GM10248 (cell line): ENCODE data around the gene CYTH2.

Experiments
- CTCF ChIA-PET: fragments of 300-600 bp; sonication (Branson Sonifier 250); formaldehyde crosslinking; extraction: SDS; loops from one replicate; lab custom pipeline; 2021; ENCODE audit warnings: antibody characterized with exemption; lab: Yijun Ruan, JAX
- POLR2A ChIA-PET: fragments of 350-650 bp; sonication (Branson Sonifier 250); formaldehyde crosslinking; extraction: SDS; loops from one replicate; lab custom pipeline; 2020; ENCODE audit warnings: antibody characterized with exemption; lab: Yijun Ruan, JAX
- DNase-seq: peaks from one replicate; pipeline ENCODE4 v3.0.0; 2012; ENCODE audit errors: extremely low spot score
- TF ChIP-seq, protein P1 (sequence below): IDR thresholded peaks from 2 replicates; pipeline ENCODE4 v1.5.1; 2012; ENCODE audit warnings: mild to moderate bottlenecking, low read depth; ENCODE audit errors: extremely low read depth, missing control alignments, control extremely low read depth

Gene CYTH2

DNA sequence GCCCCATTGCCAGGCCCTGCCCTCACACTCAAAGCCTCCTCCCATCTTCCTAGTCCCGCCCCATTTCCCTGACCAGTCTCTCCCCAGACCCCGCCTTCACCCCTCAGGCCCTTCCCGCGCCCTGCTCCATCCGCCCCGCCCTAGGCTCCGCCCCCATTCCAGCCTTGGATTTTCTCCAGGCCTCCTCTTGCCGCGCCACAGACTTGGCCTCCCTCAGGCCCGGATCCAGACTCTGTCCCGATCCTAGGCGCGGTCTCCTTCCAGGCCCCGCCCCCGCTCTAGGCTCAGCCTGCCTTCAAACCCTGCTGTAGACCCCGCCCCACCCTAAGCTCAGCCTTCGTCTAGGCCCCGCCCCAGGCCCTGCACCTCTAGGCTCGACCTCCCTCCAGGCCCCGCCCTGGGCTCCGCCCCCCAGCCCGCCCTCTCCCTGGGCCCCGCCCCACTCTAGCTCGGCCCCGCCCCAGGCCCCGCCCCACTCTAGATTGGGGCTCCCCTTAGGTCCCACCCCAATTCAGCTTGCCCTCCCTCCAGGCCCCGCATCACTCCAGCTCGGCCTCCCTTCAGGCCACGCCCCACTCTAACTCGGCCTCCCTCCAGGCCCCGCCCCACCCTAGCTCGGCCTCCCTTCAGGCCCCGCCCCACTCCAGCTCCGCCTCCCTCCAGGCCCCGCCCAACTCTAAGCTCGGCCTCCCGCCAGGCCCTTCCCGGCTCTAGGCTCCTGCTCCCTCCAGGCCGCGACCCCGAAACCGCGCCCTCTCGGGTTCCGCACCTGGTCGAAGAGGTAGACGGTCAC, 24.0 kb downstream of the CYTH2 start:
- peak; percentile 95 for DNase-seq
- TF ChIP-seq, protein P1, sequence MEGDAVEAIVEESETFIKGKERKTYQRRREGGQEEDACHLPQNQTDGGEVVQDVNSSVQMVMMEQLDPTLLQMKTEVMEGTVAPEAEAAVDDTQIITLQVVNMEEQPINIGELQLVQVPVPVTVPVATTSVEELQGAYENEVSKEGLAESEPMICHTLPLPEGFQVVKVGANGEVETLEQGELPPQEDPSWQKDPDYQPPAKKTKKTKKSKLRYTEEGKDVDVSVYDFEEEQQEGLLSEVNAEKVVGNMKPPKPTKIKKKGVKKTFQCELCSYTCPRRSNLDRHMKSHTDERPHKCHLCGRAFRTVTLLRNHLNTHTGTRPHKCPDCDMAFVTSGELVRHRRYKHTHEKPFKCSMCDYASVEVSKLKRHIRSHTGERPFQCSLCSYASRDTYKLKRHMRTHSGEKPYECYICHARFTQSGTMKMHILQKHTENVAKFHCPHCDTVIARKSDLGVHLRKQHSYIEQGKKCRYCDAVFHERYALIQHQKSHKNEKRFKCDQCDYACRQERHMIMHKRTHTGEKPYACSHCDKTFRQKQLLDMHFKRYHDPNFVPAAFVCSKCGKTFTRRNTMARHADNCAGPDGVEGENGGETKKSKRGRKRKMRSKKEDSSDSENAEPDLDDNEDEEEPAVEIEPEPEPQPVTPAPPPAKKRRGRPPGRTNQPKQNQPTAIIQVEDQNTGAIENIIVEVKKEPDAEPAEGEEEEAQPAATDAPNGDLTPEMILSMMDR = no peak
- ChIA-PET CTCF (interaction anchor here (0.7 to 1.6 kb wide), 7 partner anchors 9 to 173 kb away, joined by 3 to 6 read pairs (median 4); partner anchors contain the start of genes SYNGR4 and TMEM143), POLR2A (interaction anchor here (0.5 to 1.6 kb wide), 6 partner anchors 23 to 1208 kb away, joined by 3 to 8 read pairs (median 3); partner anchors contain the start of genes RPL18, SPHK2, SYNGR4 and TMEM143)

DNA sequence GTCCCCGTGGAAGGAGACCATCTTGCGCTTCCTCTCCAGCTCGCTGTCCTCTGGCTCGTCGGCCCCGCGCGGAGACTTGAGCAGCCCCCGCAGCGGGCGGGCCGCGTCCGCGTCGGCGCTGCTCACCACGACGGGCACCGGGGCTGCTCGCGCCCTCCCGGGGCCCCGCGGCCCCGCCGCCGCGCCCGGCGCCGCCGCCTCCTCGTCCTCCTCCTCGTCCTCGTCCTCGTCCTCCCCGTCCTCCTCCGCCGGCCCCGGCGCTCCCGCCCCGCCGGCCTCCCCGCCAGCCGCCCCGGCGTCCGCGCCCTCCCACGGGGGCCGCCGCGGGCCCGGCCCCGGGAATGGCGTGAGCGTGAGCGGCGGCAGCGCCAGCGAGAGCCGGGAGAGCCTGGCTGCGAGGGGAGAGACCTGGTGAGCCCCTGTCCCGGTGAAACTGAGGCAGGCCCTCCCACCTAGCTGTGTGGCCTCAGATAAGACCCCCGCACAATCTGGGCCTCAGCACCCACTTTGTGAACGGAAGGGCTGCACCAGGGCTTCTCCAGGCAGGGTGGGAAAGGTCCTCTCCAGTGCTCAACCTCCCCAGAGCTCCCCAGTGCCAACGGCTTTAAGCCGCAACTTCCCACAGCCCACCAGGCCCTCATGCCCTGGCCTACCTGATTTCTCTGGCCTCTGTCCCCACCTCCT, 24.7 kb downstream of the CYTH2 start:
- POLR2A ChIA-PET = interaction anchor here (0.5 to 1.6 kb wide), 6 partner anchors 24 to 1209 kb away, joined by 3 to 8 read pairs (median 3); partner anchors contain the start of genes RPL18, SPHK2, SYNGR4 and TMEM143
- DNase-seq = no peak
- TF ChIP-seq, protein P1 = no peak
- CTCF ChIA-PET = interaction anchor here (0.7 to 1.6 kb wide), 6 partner anchors 8 to 174 kb away, joined by 3 to 6 read pairs (median 4); partner anchors contain the start of genes SYNGR4 and TMEM143

DNA sequence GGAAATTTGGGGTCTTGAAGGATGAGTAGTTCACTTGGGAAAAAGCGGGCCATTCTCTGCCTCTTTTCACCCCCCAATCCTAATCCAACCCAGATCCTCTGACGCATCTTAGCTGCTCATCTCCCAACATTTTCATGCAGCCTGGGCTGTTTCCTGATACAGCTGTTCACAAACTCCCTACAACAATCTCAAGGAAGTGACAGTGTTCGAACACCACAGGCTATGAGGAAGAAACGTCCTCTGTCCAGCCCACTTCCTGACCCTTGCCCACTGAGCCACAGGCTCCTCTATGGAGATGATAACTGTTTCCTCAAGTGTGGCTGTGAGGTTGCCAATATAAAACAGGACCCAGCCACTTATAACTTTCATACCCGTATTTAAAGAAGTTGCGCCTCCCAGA, 26.2 kb downstream of the CYTH2 start:
- POLR2A ChIA-PET = no interaction called here
- no peak for DNase-seq
- CTCF ChIA-PET = interaction anchor here (3.1 to 3.2 kb wide), 2 partner anchors 10 to 89 kb away, joined by 9 to 14 read pairs; no protein-coding TSS in a partner anchor
- TF ChIP-seq, protein P1 = no peak

DNA sequence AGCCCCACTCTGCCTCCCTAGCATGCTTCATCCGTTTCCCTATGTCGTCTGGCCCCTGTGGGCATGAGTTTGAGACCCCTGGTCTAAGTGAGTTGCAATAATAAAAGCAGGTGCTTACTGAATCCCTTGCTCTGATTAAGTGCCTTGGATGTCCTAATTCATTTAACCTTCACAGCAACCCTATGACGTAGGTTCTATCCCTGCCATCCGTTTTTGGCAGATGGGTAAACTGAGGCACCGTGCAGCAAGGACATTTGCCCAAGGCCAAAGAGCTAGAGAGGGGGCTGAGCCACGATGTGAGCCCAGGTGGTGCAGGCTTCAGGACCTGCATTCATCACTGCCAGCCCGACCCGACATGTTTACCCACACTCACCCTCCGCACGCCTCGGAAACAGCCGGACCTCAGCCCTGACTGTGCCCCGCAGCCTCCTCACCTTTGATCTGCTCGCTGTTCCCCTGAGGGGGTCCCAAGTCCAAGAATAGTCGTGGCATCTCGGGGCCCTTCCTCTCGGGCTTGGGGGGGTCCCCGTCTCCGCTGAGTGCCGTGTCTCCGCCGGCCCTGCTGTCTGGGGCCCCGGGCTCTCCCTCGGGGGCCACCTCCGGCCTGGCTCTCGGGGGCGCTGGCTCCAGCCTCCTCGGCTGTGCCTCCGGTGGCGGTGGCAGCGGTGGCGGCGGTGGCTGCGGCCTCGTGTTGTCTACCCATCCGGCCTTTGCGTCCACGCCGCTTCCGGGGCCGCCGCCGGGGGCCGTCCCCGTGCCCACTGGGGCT, 28.0 kb downstream of the CYTH2 start:
- POLR2A ChIA-PET = no interaction called here
- no peak for DNase-seq
- TF ChIP-seq, protein P1 = no peak
- CTCF ChIA-PET = interaction anchor here (1.1 to 3.2 kb wide), 3 partner anchors 8 to 87 kb away, joined by 4 to 14 read pairs (median 9); no protein-coding TSS in a partner anchor

DNA sequence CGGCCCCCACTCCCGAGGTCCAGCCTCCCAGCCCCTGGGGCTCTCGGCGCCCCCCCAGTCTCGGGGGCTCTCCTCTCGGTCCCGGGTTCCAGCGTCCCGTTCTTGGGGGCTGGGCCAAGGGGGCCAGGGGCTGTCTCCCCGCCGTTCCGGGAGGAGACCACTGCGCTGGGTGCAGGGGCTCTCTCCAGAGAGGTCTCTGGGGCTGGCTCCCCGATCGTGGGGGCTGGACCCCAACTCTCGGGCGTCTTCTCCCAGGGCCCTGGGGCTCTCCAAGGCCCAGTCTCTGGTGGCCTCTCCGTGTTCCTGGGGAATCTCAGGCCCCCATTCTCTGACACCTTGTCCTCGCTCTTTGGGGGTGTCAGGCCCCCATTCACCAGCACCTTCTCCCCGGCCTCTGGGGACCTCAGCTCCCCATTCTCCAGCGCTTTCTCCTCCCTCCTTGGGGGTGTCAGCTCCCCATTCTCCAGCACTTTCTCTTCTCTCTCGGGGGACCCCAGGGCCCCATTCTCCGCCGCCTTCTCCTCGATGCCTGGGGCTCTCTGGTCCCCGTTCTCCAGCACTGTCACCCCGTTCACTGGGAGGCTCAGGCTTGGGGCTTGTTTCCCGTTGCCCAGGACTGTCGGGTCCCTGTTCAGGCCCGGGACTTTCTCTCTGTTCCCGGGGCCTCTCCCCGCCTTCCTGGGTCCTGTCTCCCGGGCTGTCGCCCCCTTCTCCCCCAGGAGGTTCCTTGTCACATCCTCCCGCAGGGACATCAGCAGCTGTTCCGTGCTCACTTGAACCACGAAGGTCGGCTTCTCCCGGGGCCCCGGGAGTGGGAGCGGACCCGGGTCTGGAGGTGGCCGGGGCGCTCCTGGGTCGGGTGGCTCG, 28.8 kb downstream of the CYTH2 start:
- TF ChIP-seq, protein P1 = no peak
- ChIA-PET CTCF (interaction anchor here (3.1 to 3.2 kb wide), 2 partner anchors 7 to 86 kb away, joined by 9 to 14 read pairs; no protein-coding TSS in a partner anchor), POLR2A (no interaction called here)

More for the DNA sequence above, 28.8 kb downstream of the CYTH2 start:
- DNase-seq = no peak
